Ascending aorta (tissue), 2 donors: ENCODE data around the gene NCLN. TPM values are rescaled to one million over a fixed set of nuclear protein-coding genes. Genes with fewer than 3 reads are reported as not detected.

Experiments used
- DNase-seq, 2 donors: peaks; one replicate each; pipeline ENCODE4 v3.0.0-alpha.2; 2019; ENCODE audit warnings: low spot score in 2 of 2
- H3K27ac ChIP-seq, 2 donors: fragments of 200-600 bp; sonication (generic); one replicate each; pipeline ENCODE4 v1.5.1; 2016 to 2017; ENCODE audit warnings: mild to moderate bottlenecking in 1 of 2
- H3K27me3 ChIP-seq: fragments of 200-600 bp; sonication (generic); one replicate; pipeline ENCODE4 v1.5.1; 2017
- H3K36me3 ChIP-seq, 2 donors: fragments of 200-600 bp; sonication (generic); one replicate each; pipeline ENCODE4 v1.5.1; 2016
- H3K4me1 ChIP-seq, 2 donors: fragments of 200-600 bp; sonication (generic); one replicate each; pipeline ENCODE4 v1.5.1; 2016 to 2017; ENCODE audit warnings: mild to moderate bottlenecking in 1 of 2
- H3K4me3 ChIP-seq, 2 donors: fragments of 200-600 bp; sonication (generic); one replicate each; pipeline ENCODE4 v1.5.1; 2016 to 2017; ENCODE audit warnings: mild to moderate bottlenecking in 1 of 2
- H3K9me3 ChIP-seq, 2 donors: fragments of 200-600 bp; sonication (generic); one replicate each; pipeline ENCODE4 v1.5.1; 2016
- intact Hi-C: fragments of 100-400 bp; cut with DNase I; formaldehyde crosslinking; loops from one replicate; pipeline ENCODE4 v1.15.1; 2023
- total RNA-seq: library from RNA; depleted of rRNA; stranded (reverse); fragments of >200 nt; gene quantifications from one replicate; pipeline ENCODE4 v1.1.0, GENCODE V29; 2016
- TF ChIP-seq, protein P1 (sequence below), 3 experiments: fragments of 200-600 bp in 2 of 3; fragments of 450-650 bp in 1 of 3; sonication (generic) in 2 of 3; IDR thresholded peaks; one replicate each; pipeline ENCODE4 v1.5.1; 2016 to 2019; ENCODE audit warnings: antibody characterized with exemption in 3 of 3, mild to moderate bottlenecking in 1 of 3, moderate library complexity in 1 of 3

The NCLN gene
- total RNA-seq, 1 donor from 2014 or later = 118 TPM

DNA sequence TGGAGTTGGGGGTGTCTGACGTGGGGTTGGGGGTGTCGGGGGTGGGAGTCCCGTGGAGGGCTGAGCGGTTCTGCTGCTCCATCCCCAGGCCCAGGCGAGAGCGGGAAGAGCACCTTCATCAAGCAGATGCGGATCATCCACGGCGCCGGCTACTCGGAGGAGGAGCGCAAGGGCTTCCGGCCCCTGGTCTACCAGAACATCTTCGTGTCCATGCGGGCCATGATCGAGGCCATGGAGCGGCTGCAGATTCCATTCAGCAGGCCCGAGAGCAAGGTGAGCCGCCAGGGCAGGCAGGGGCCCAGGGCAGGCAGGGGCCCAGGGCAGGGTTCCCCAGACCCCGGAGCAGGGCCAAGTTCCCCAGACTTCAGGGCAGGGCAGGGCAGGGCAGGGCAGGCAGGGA is 37.2 kb upstream of the NCLN start:
- Histone ChIP-seq H3K36me3 (no peaks in the 10 kb centered on the region), H3K27ac (no peak overlapping the region), H3K9me3 (no peaks in the 10 kb centered on the region), H3K4me3 (no peak overlapping the region), H3K4me1 (no peaks in the 10 kb centered on the region), H3K27me3 (no peaks in the 10 kb centered on the region)
- DNase-seq = no peak
- TF ChIP-seq, protein P1, sequence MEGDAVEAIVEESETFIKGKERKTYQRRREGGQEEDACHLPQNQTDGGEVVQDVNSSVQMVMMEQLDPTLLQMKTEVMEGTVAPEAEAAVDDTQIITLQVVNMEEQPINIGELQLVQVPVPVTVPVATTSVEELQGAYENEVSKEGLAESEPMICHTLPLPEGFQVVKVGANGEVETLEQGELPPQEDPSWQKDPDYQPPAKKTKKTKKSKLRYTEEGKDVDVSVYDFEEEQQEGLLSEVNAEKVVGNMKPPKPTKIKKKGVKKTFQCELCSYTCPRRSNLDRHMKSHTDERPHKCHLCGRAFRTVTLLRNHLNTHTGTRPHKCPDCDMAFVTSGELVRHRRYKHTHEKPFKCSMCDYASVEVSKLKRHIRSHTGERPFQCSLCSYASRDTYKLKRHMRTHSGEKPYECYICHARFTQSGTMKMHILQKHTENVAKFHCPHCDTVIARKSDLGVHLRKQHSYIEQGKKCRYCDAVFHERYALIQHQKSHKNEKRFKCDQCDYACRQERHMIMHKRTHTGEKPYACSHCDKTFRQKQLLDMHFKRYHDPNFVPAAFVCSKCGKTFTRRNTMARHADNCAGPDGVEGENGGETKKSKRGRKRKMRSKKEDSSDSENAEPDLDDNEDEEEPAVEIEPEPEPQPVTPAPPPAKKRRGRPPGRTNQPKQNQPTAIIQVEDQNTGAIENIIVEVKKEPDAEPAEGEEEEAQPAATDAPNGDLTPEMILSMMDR (IDR thresholded peaks at IDR 0.05) = no peak
- intact Hi-C loops = no loop called here

DNA sequence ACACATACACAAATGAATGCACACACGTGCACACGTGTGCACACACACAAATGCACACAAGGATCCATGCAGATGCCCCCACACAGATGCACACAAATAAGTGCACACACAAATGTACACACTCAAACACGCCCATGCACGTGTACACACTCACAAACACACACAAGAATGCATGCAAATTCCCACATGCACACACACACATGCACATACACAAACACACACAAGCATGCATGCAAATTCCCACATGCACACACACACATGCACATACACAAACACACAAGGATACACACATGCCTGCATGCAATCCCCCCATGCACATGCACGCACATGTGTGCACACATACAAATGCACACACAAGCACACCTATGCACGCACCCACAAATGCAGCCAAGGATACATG is 36.6 kb upstream of the NCLN start:
- Histone ChIP-seq H3K27me3 (no peaks in the 10 kb centered on the region), H3K36me3 (no peaks in the 10 kb centered on the region), H3K9me3 (no peaks in the 10 kb centered on the region), H3K4me3 (no peak overlapping the region), H3K4me1 (no peaks in the 10 kb centered on the region), H3K27ac (no peak overlapping the region)
- TF ChIP-seq, protein P1 (IDR thresholded peaks at IDR 0.05) = no peak
- no peak for DNase-seq
- intact Hi-C loops = no loop called here

DNA sequence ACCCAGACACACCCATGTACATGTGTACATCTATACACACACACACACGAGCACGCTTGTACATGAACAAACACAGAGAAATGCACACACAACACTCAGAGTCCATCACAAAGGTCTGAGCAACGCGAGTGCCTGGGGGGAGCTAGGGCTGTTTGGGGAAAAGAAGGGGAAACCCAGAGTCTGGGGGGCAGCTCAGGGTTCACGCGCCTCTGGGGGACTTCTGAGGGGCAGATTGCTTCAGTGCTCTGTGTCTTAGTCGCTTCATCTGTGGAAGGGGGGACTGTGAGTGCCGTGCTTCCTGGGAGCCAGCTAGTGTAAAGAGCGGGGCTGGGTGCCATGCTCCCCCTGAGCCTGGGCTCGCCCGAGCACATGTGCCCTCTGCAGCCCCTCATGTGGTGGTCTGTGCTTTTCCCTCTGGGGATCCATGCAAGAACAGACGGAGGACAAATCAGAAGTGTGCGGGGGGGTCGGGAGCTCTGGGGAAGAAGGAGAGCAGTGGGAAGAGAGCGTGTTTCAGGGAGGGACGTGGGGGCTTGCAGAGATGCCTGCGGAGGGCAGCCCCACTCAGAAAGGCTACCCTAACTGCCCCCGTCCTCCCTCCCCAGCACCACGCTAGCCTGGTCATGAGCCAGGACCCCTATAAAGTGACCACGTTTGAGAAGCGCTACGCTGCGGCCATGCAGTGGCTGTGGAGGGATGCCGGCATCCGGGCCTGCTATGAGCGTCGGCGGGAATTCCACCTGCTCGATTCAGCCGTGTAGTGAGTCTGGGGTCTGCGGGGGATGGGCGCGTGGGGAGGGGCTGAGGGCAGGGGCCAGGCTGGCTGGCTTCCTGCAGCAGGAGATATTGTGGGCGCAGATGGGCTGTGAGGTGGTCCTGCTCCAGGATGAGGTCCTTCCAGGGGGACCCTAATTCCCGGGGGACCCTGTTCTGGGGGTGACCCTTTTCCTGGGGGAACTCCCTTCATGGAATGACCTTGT is 35.9 kb upstream of the NCLN start:
- Histone ChIP-seq H3K27ac (no peak overlapping the region), H3K4me3 (no peak overlapping the region), H3K27me3 (no peaks in the 10 kb centered on the region), H3K4me1 (no peaks in the 10 kb centered on the region), H3K9me3 (no peaks in the 10 kb centered on the region), H3K36me3 (no peaks in the 10 kb centered on the region)
- TF ChIP-seq, protein P1 (IDR thresholded peaks at IDR 0.05) = no peak
- intact Hi-C loops = no loop called here
- DNase-seq = no peak

DNA sequence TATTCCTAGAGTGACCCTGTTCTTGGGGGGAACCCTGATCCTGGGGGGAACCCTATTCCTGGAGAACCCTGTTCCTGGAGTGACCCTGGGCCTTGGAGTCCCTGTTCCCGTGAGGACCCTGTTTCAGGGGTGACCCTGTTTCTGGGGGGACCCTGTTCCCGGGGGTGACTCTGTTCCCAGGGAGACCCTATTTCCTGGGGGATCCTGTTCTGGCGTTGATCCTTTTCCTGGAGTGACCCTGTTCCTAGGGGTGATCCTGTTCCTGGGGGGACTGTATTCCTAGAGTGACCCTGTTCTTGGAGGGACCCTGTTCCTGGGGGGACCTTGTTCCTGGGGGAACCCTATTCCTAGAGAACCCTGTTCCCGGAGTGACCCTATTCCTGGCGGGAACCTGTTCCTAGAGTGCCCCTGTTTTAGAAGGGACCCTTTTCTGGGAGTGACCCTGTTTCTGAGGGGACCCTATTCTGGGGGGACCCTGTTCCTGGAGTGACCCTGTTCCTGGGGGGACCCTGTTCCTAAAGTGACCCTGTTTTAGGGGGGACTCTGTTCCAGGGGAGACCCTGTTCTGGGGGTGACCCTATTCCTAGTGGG is 34.9 kb upstream of the NCLN start:
- no peak for DNase-seq
- intact Hi-C loops = no loop called here
- H3K4me3 ChIP-seq = no peak overlapping the region
- H3K27me3 ChIP-seq = no peaks in the 10 kb centered on the region
- no peaks in the 10 kb centered on the region for H3K9me3 ChIP-seq
- no peaks in the 10 kb centered on the region for H3K36me3 ChIP-seq
- no peaks in the 10 kb centered on the region for H3K4me1 ChIP-seq
- no peak overlapping the region for H3K27ac ChIP-seq
- TF ChIP-seq, protein P1 (IDR thresholded peaks at IDR 0.05) = no peak

DNA sequence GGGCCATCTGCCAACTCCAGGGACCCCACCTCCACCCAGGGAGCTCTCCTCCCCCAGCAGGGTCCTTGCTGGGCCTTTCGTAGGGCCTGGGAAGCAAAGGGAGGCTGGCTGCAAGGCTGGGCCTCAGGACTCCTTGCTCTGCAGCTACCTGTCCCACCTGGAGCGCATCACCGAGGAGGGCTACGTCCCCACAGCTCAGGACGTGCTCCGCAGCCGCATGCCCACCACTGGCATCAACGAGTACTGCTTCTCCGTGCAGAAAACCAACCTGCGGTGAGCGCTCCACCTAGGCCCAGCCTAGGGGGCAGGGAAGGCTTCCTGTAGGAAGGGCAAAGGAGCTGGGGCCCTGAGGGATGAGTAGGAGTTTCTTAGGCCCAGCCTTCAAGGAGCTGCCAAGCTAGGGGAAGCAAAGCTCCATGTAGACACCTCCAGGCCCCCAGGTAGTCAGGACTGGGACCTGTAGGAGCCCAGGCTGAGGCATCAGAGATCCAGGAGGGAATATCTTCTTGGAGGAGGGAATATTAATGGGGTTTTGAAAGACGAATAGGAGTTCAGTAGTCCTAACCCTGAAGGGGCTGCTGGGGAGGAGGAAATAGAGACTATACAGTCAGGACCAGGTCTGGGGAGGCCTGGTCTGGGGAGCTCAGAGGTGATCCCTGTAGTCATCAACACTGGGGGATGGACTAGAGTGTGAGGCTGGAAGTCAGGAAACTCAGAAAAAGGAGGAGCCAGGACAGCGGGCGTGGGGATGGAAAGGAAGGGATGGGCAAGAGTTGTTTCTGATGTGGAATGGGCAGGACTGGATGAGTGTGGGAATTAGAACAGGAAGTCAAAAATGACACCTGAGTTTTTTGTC is 33.9 kb upstream of the NCLN start:
- intact Hi-C loops = no loop called here
- Histone ChIP-seq H3K27me3 (no peaks in the 10 kb centered on the region), H3K9me3 (no peaks in the 10 kb centered on the region), H3K36me3 (no peaks in the 10 kb centered on the region), H3K27ac (no peak overlapping the region), H3K4me3 (no peak overlapping the region), H3K4me1 (no peaks in the 10 kb centered on the region)
- DNase-seq = no peak
- TF ChIP-seq, protein P1 (IDR thresholded peaks at IDR 0.05) = no peak
